ENCODE results near the gene SUPT3H.

- TF ChIP-seq ZNF274 (IDR thresholded peaks at IDR 0.05; ENCODE audit: low read depth, low read length) (no peak), YY1 (IDR thresholded peaks at IDR 0.05; ENCODE audit: insufficient read depth, insufficient read length) (no peak)
Observed at GRCh38 chr6:45386501-45386900, 8.8 kb upstream of the SUPT3H start.
